PC-9 (cell line): ENCODE measurements around the gene WDR7. TPM values are rescaled to one million over a fixed set of nuclear protein-coding genes. Genes with fewer than 3 reads are reported as not detected.

Experiments
- BruUV-seq: library from RNA; stranded (reverse); fragments of 400-500 nt; replicated peaks from 2 replicates; lab custom pipeline; 2021; lab: Mats Ljungman, UMichigan
- CTCF ChIA-PET: fragments of 300-600 bp; sonication (Branson Sonifier 250); formaldehyde crosslinking; loops from one replicate; lab custom pipeline; 2022; ENCODE audit warnings: antibody characterized with exemption; lab: Charles Lee
- POLR2A ChIA-PET: fragments of 300-600 bp; sonication (Branson Sonifier 250); formaldehyde crosslinking; loops from one replicate; lab custom pipeline; 2022; ENCODE audit warnings: antibody characterized with exemption; ENCODE audit not compliant: unreplicated experiment; lab: Charles Lee
- DNase-seq, 2 experiments: peaks; one replicate each; pipeline versions ENCODE4 v3.0.0 to v3.0.0-alpha.2; 2015 to 2022; ENCODE audit warnings: mixed read lengths in 1 of 2
- H2AFZ ChIP-seq: fragments of 200-600 bp; sonication (generic); 2 replicates; pipeline ENCODE4 v1.8.1; 2017; ENCODE audit warnings: antibody characterized with exemption
- H3F3A ChIP-seq: fragments of 200-600 bp; sonication (generic); 2 replicates; pipeline ENCODE4 v1.8.1; 2017; ENCODE audit warnings: antibody characterized with exemption, mild to moderate bottlenecking, low read depth; ENCODE audit not compliant: insufficient read depth
- H3K27ac ChIP-seq: fragments of 200-600 bp; sonication (generic); 2 replicates; pipeline ENCODE4 v1.6.1; 2016; ENCODE audit warnings: mixed run types
- H3K27me3 ChIP-seq: fragments of 200-600 bp; sonication (generic); 2 replicates; pipeline ENCODE4 v1.6.1; 2016; ENCODE audit warnings: low read depth, mixed run types; ENCODE audit not compliant: insufficient read depth
- H3K36me3 ChIP-seq: fragments of 200-600 bp; sonication (generic); 2 replicates; pipeline ENCODE4 v1.6.1; 2016; ENCODE audit warnings: low read depth, mixed run types
- H3K4me1 ChIP-seq: fragments of 200-600 bp; sonication (generic); replicated peaks from 2 replicates; pipeline ENCODE4 v1.6.1; 2016; ENCODE audit warnings: mixed run types; ENCODE audit not compliant: insufficient read depth
- H3K4me2 ChIP-seq: fragments of 200-600 bp; sonication (generic); 2 replicates; pipeline ENCODE4 v1.6.1; 2017; ENCODE audit warnings: mixed run types
- H3K4me3 ChIP-seq: fragments of 200-600 bp; sonication (generic); 2 replicates; pipeline ENCODE4 v1.6.1; 2016; ENCODE audit warnings: mixed run types
- H3K79me2 ChIP-seq: fragments of 200-600 bp; sonication (generic); 2 replicates; pipeline ENCODE4 v1.6.1; 2017; ENCODE audit warnings: low read depth, mixed run types
- H3K9me2 ChIP-seq: fragments of 200-600 bp; sonication (generic); 2 replicates; pipeline ENCODE4 v1.8.1; 2017; ENCODE audit warnings: mild to moderate bottlenecking; ENCODE audit not compliant: insufficient read depth
- H3K9me3 ChIP-seq: fragments of 200-600 bp; sonication (generic); 2 replicates; pipeline ENCODE4 v1.8.1; 2016; ENCODE audit warnings: low read depth; ENCODE audit not compliant: insufficient read depth
- H4K20me1 ChIP-seq: fragments of 200-600 bp; sonication (generic); 2 replicates; pipeline ENCODE4 v1.8.1; 2017; ENCODE audit not compliant: insufficient read depth
- EZH2 ChIP-seq: fragments of 200-600 bp; sonication (generic); IDR thresholded peaks from 2 replicates; pipeline ENCODE4 v1.8.0; 2017; ENCODE audit warnings: antibody characterized with exemption, low read depth
- intact Hi-C: fragments of 100-400 bp; cut with micrococcal nuclease; formaldehyde crosslinking; loops from one replicate; pipeline ENCODE4 v1.10.0; 2022; ENCODE audit not compliant: unreplicated experiment
- total RNA-seq: library from RNA; stranded (reverse); gene quantifications from 2 replicates; pipeline ENCODE4 v1.2.3, GENCODE V29; 2021
- TF ChIP-seq, protein P1 (sequence below): fragments of 200-600 bp; sonication (generic); conservative IDR thresholded peaks from 2 replicates; pipeline ENCODE4 v1.6.1; 2017; ENCODE audit warnings: mixed run types, antibody characterized with exemption, mild to moderate bottlenecking, moderate library complexity

Gene WDR7
- total RNA-seq, 1 experiment from 2014 or later, result 7.7 TPM

DNA sequence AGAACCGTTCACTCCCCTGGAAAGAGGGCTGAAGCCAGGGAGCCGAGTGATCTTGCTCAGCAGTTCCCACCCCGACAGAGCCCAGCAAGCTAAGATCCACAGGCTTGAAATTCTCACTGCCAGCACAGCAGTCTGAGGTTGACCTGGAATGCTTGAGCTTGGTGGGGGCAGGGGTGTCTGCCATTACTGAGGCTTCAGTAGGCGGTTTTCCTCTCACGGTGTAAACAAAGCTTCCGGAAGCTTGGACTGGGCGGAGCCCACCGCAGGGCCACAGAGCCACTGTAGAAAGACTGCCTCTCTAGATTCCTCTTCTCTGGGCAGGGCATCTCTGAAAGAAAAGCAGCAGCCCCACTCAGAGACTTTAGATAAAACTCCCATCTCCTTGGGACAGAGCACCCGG is 180.8 kb downstream of the WDR7 start:
- BruUV-seq, result no TSS peak
- Histone ChIP-seq H3K36me3 (no peaks in the 10 kb centered on the region), H3K27me3 (no peaks in the 10 kb centered on the region), H4K20me1 (no peaks in the 10 kb centered on the region), H2AFZ (no peak overlapping the region), H3K27ac (no peak overlapping the region), H3K4me3 (no peak overlapping the region), H3K4me2 (no peak overlapping the region), H3K9me2 (no peaks in the 10 kb centered on the region), H3K79me2 (no peaks in the 10 kb centered on the region), H3K4me1 (no peaks in the 10 kb centered on the region), H3K9me3 (no peaks in the 10 kb centered on the region), H3F3A (no peaks in the 10 kb centered on the region)
- intact Hi-C loops, result no loop called here
- TF ChIP-seq, protein P1, sequence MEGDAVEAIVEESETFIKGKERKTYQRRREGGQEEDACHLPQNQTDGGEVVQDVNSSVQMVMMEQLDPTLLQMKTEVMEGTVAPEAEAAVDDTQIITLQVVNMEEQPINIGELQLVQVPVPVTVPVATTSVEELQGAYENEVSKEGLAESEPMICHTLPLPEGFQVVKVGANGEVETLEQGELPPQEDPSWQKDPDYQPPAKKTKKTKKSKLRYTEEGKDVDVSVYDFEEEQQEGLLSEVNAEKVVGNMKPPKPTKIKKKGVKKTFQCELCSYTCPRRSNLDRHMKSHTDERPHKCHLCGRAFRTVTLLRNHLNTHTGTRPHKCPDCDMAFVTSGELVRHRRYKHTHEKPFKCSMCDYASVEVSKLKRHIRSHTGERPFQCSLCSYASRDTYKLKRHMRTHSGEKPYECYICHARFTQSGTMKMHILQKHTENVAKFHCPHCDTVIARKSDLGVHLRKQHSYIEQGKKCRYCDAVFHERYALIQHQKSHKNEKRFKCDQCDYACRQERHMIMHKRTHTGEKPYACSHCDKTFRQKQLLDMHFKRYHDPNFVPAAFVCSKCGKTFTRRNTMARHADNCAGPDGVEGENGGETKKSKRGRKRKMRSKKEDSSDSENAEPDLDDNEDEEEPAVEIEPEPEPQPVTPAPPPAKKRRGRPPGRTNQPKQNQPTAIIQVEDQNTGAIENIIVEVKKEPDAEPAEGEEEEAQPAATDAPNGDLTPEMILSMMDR, result no peak
- no peak for TF ChIP-seq EZH2
- DNase-seq, result no peak
- POLR2A ChIA-PET, result no interaction called here
- CTCF ChIA-PET, result no interaction called here

DNA sequence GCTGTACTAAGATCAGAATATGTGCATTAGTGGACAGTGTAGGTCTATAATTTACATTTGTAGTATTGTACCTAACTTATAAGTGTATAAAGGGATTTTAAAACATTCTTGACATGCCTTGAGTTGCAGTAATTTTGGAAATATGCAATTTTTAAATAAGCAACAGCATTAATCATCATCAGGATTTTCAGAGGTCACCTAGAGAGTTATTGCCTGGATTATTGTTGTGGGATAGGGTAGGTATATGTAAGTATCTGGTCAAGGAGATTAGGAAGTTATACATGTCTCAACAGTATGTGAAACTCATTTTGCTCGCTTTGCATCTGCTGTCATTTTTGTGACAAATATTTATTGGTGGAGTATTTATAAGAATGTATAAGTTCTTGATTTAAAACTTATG is 184.2 kb downstream of the WDR7 start:
- H3K9me3 ChIP-seq, result no peaks in the 10 kb centered on the region
- TF ChIP-seq, protein P1, result no peak
- no TSS peak for BruUV-seq
- no peaks in the 10 kb centered on the region for H3K27me3 ChIP-seq
- H4K20me1 ChIP-seq, result no peaks in the 10 kb centered on the region
- no peak overlapping the region for H3K27ac ChIP-seq
- DNase-seq, result no peak
- H3K4me3 ChIP-seq, result no peak overlapping the region
- POLR2A ChIA-PET, result no interaction called here
- CTCF ChIA-PET, result no interaction called here
- H3K79me2 ChIP-seq, result no peaks in the 10 kb centered on the region
- H3K36me3 ChIP-seq, result no peaks in the 10 kb centered on the region
- no peak overlapping the region for H3K4me2 ChIP-seq
- no peaks in the 10 kb centered on the region for H3F3A ChIP-seq
- H2AFZ ChIP-seq, result no peak overlapping the region
- H3K9me2 ChIP-seq, result no peaks in the 10 kb centered on the region
- intact Hi-C loops, result no loop called here
- no peaks in the 10 kb centered on the region for H3K4me1 ChIP-seq

DNA sequence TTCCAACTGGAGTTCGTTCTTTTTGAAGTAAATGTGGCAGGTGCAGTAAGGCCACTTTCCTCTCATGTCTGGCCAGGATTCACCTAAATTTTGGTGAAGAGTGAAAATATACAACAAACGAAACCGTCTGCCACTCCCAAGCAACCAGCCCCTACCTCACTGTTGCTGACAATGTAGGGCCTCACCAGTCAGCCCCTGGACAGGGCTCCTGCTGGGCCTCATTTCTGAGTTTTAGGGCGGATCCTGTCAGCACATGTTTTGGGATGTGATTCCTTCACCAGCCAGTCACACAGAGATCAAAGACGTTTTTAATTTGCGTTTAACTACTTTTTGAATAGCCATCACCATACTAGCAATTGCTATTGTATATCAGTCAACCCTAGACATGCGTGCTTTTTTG is 185.0 kb downstream of the WDR7 start:
- no peaks in the 10 kb centered on the region for H3K9me2 ChIP-seq
- TF ChIP-seq, protein P1, result no peak
- no peak for TF ChIP-seq EZH2
- no peaks in the 10 kb centered on the region for H3K4me1 ChIP-seq
- no peaks in the 10 kb centered on the region for H3K79me2 ChIP-seq
- H4K20me1 ChIP-seq, result no peaks in the 10 kb centered on the region
- no peak overlapping the region for H3K27ac ChIP-seq
- ChIA-PET POLR2A (no interaction called here), CTCF (no interaction called here)
- H3K9me3 ChIP-seq, result no peaks in the 10 kb centered on the region
- intact Hi-C loops, result no loop called here
- no peak for DNase-seq
- H2AFZ ChIP-seq, result no peak overlapping the region
- no peak overlapping the region for H3K4me2 ChIP-seq
- no peaks in the 10 kb centered on the region for H3F3A ChIP-seq
- no TSS peak for BruUV-seq
- no peaks in the 10 kb centered on the region for H3K36me3 ChIP-seq
- H3K4me3 ChIP-seq, result no peak overlapping the region
- no peaks in the 10 kb centered on the region for H3K27me3 ChIP-seq
